Measurements from ENCODE around the gene HPN. TPM values are rescaled to one million over a fixed set of nuclear protein-coding genes. Genes with fewer than 3 reads are reported as not detected.
A peak's percentile ranks its signal among the peaks of the same experiment; 100 is the strongest.

HPN gene
- total RNA-seq, 4 donors from 2014 or later, result 0.67 to 1.4 TPM; not detected in 2

- DNase-seq, result no peak
- peaks cover 0 to 3% (median 0%) of the 10 kb centered on the region in 4 donors for H3K9me3 ChIP-seq
- no peaks in the 10 kb centered on the region for H3K36me3 ChIP-seq
- H3K4me3 ChIP-seq, result no peak overlapping the region
- no peak overlapping the region for H3K27ac ChIP-seq
- no peaks in the 10 kb centered on the region for H3K4me1 ChIP-seq
- H3K27me3 ChIP-seq, result no peaks in the 10 kb centered on the region
- TF ChIP-seq CTCF (IDR thresholded peaks at IDR 0.05), result no peak
- TF ChIP-seq POLR2A (IDR thresholded peaks at IDR 0.05), result no peak
These were observed 21.4 kb downstream of the HPN start for GRCh38 chr19:35062942-35063341.

GRCh38 chr19:35063940-35064818 is 22.7 kb downstream of the HPN start:
- Histone ChIP-seq H3K9me3 (peaks cover 0 to 3% (median 0%) of the 10 kb centered on the region in 4 donors), H3K27me3 (no peaks in the 10 kb centered on the region), H3K4me1 (no peaks in the 10 kb centered on the region), H3K27ac (no peak overlapping the region), H3K36me3 (no peaks in the 10 kb centered on the region), H3K4me3 (no peak overlapping the region)
- no peak for TF ChIP-seq CTCF (IDR thresholded peaks at IDR 0.05)
- no peak for TF ChIP-seq POLR2A (IDR thresholded peaks at IDR 0.05)
- DNase-seq, result no peak

- DNase-seq, result no peak
- H3K27ac ChIP-seq, result no peak overlapping the region
- H3K27me3 ChIP-seq, result no peaks in the 10 kb centered on the region
- H3K4me3 ChIP-seq, result no peak overlapping the region
- no peaks in the 10 kb centered on the region for H3K4me1 ChIP-seq
- TF ChIP-seq CTCF (IDR thresholded peaks at IDR 0.05), result no peak
- no peak for TF ChIP-seq POLR2A (IDR thresholded peaks at IDR 0.05)
- H3K36me3 ChIP-seq, result no peaks in the 10 kb centered on the region
- H3K9me3 ChIP-seq, result peaks cover 0 to 7% (median 2%) of the 10 kb centered on the region in 4 donors
These were observed 24.1 kb downstream of the HPN start for GRCh38 chr19:35065574-35065973.

- no peaks in the 10 kb centered on the region for H3K4me1 ChIP-seq
- H3K9me3 ChIP-seq, result peaks cover 0 to 7% (median 3%) of the 10 kb centered on the region in 4 donors
- no peak overlapping the region for H3K4me3 ChIP-seq
- TF ChIP-seq POLR2A (IDR thresholded peaks at IDR 0.05) (no peak), CTCF (IDR thresholded peaks at IDR 0.05) (no peak)
- H3K27me3 ChIP-seq, result no peaks in the 10 kb centered on the region
- DNase-seq, result no peak
- H3K27ac ChIP-seq, result no peak overlapping the region
- no peaks in the 10 kb centered on the region for H3K36me3 ChIP-seq
These were observed 24.6 kb downstream of the HPN start for GRCh38 chr19:35066121-35066520.

GRCh38 chr19:35066691-35067563 is 25.4 kb downstream of the HPN start:
- H3K36me3 ChIP-seq, result no peaks in the 10 kb centered on the region
- no peaks in the 10 kb centered on the region for H3K4me1 ChIP-seq
- H3K4me3 ChIP-seq, result no peak overlapping the region
- TF ChIP-seq POLR2A (IDR thresholded peaks at IDR 0.05) (no peak), CTCF (IDR thresholded peaks at IDR 0.05) (peak; percentile 83 to 92 (median 89))
- DNase-seq, result peak; percentile 89 to 96 (median 94)
- H3K27me3 ChIP-seq, result no peaks in the 10 kb centered on the region
- no peak overlapping the region for H3K27ac ChIP-seq
- H3K9me3 ChIP-seq, result peaks cover 0 to 7% (median 3%) of the 10 kb centered on the region in 4 donors

Data from Peyer's patch (tissue), 4 donors.